HepG2 (cell line): ENCODE measurements around the gene COX4I2. TPM values are rescaled to one million over a fixed set of nuclear protein-coding genes. Genes with fewer than 3 reads are reported as not detected.
A peak's percentile ranks its signal among the peaks of the same experiment; 100 is the strongest.

ENCODE experiments used
- ATAC-seq: fragments of 200-7000 bp; cut with Tn5 transposase; 3 replicates; pipeline ENCODE4 v1.9.1; 2020; ENCODE audit warnings: mild to moderate bottlenecking, moderate library complexity
- BruUV-seq: library from RNA; stranded (reverse); fragments of 400-500 nt; replicated peaks from 2 replicates; lab custom pipeline; 2021; lab: Mats Ljungman, UMichigan
- CTCF ChIA-PET: fragments of 300-600 bp; formaldehyde crosslinking; extraction: SDS; loops from one replicate; lab custom pipeline; 2021; ENCODE audit warnings: low total read pairs, inconsistent platforms, low intra/inter-chr PET ratio; lab: Yijun Ruan, JAX
- POLR2A ChIA-PET: fragments of 350-600 bp; sonication (Branson Sonifier 250); formaldehyde crosslinking; loops from one replicate; lab custom pipeline; 2020; ENCODE audit warnings: antibody characterized with exemption, inconsistent platforms; lab: Yijun Ruan, JAX
- DNase-seq: peaks from one replicate; pipeline ENCODE4 v3.0.0-alpha.2; 2015; ENCODE audit warnings: low spot score
- FAIRE-seq: peaks from 3 replicates; lab custom pipeline; 2011; peaks lifted over from hg19 to GRCh38; lab: Jason Lieb, UNC
- H2AFZ ChIP-seq: one replicate; pipeline ENCODE4 v1.6.1; 2011; ENCODE audit warnings: low read length, inconsistent platforms
- H3K27ac ChIP-seq: fragments of 300-600 bp; 3 replicates; pipeline ENCODE4 v1.8.0; 2011; ENCODE audit warnings: mixed run types, mild to moderate bottlenecking, mixed read lengths, low read length, inconsistent platforms; ENCODE audit not compliant: insufficient read depth; ENCODE audit errors: extremely low read length
- H3K27me3 ChIP-seq, 2 experiments: fragments of 200-600 bp in 1 of 2; 2 replicates in 1 of 2; 3 replicates in 1 of 2; pipeline versions ENCODE4 v1.6.0 to v1.8.0; 2011; ENCODE audit warnings: low read length in 2 of 2, mild to moderate bottlenecking in 2 of 2, moderate library complexity in 2 of 2, inconsistent platforms in 1 of 2; ENCODE audit not compliant: insufficient read depth in 2 of 2, control insufficient read depth in 1 of 2
- H3K36me3 ChIP-seq, 2 experiments: fragments of 200-600 bp in 1 of 2; replicated peaks in 1 of 2; 2 replicates in 1 of 2; 3 replicates in 1 of 2; pipeline versions ENCODE4 v1.5.1 to v1.8.0; 2011; ENCODE audit warnings: low read length in 2 of 2, inconsistent platforms in 1 of 2; ENCODE audit not compliant: insufficient read depth in 2 of 2, control insufficient read depth in 1 of 2
- H3K4me1 ChIP-seq: 2 replicates; pipeline ENCODE4 v1.5.1; 2012; ENCODE audit warnings: low read length, inconsistent platforms; ENCODE audit not compliant: insufficient read depth
- H3K4me2 ChIP-seq: 2 replicates; pipeline ENCODE4 v1.6.0; 2011; ENCODE audit warnings: low read depth, low read length, inconsistent platforms
- H3K4me3 ChIP-seq, 3 experiments: fragments of 200-600 bp in 1 of 3; sonication (generic), shearing (Covaris generic) in 1 of 3; replicated peaks in 1 of 3; 2 replicates each; pipeline ENCODE4 v1.5.1; 2011 to 2016; ENCODE audit warnings: low read length in 3 of 3, inconsistent platforms in 2 of 3, low read depth in 2 of 3, mild to moderate bottlenecking in 2 of 3, control low read depth in 1 of 3, mixed read lengths in 1 of 3; ENCODE audit not compliant: insufficient read depth in 1 of 3
- H3K79me2 ChIP-seq: one replicate; pipeline ENCODE4 v1.6.1; 2011; ENCODE audit warnings: low read length, inconsistent platforms; ENCODE audit not compliant: insufficient read depth
- H3K9ac ChIP-seq: 2 replicates; pipeline ENCODE4 v1.6.0; 2011; ENCODE audit warnings: mild to moderate bottlenecking, low read depth, low read length, inconsistent platforms; ENCODE audit not compliant: insufficient read depth
- H3K9me3 ChIP-seq: 2 replicates; pipeline ENCODE4 v1.5.1; 2012; ENCODE audit warnings: mild to moderate bottlenecking, low read length
- H4K20me1 ChIP-seq: 2 replicates; pipeline ENCODE4 v1.6.0; 2011; ENCODE audit warnings: inconsistent platforms, mild to moderate bottlenecking, low read length, moderate library complexity; ENCODE audit not compliant: insufficient read depth
- ATF4 ChIP-seq, 2 experiments: fragments of 450-650 bp in 1 of 2; sonication (generic) in 1 of 2; formaldehyde crosslinking; IDR thresholded peaks; 2 replicates each; pipeline versions ENCODE4 v1.5.0 to v1.8.0; 2020 to 2022; ENCODE audit warnings: mild to moderate bottlenecking in 1 of 2, missing genetic modification reagents in 1 of 2
- BRD4 ChIP-seq: sonication (generic); formaldehyde crosslinking; IDR thresholded peaks from 2 replicates; pipeline ENCODE4 v1.4.0; 2020; ENCODE audit warnings: missing genetic modification reagents
- CEBPZ ChIP-seq: IDR thresholded peaks from 2 replicates; pipeline ENCODE4 v1.6.1; 2012; ENCODE audit warnings: low read length, improper control_type of control experiment
- FOXJ3 ChIP-seq: sonication (generic); formaldehyde crosslinking; IDR thresholded peaks from 2 replicates; pipeline ENCODE4 v1.4.0; 2020; ENCODE audit warnings: missing genetic modification reagents, mild to moderate bottlenecking, borderline replicate concordance
- HNF4A ChIP-seq: sonication (generic); formaldehyde crosslinking; IDR thresholded peaks from 2 replicates; pipeline ENCODE4 v1.4.0; 2020; ENCODE audit warnings: missing genetic modification reagents
- IKZF5 ChIP-seq: IDR thresholded peaks from 2 replicates; pipeline ENCODE4 v1.6.1; 2018; ENCODE audit warnings: missing genetic modification reagents, mild to moderate bottlenecking, missing compliant biosample characterization
- MIER2 ChIP-seq: IDR thresholded peaks from 2 replicates; pipeline ENCODE4 v1.6.1; 2016; ENCODE audit warnings: missing biosample characterization, missing genetic modification reagents
- MIER3 ChIP-seq: IDR thresholded peaks from 2 replicates; pipeline ENCODE4 v1.6.1; 2016; ENCODE audit warnings: missing compliant biosample characterization, borderline replicate concordance
- MXD4 ChIP-seq: IDR thresholded peaks from 2 replicates; pipeline ENCODE4 v1.6.1; 2016; ENCODE audit warnings: mild to moderate bottlenecking, missing biosample characterization, missing genetic modification reagents
- NFKBIZ ChIP-seq: IDR thresholded peaks from 2 replicates; pipeline ENCODE4 v1.6.1; 2018; ENCODE audit warnings: missing genetic modification reagents, missing compliant biosample characterization
- POLR2AphosphoS2 ChIP-seq: IDR thresholded peaks from 2 replicates; pipeline ENCODE4 v1.6.1; 2011; ENCODE audit warnings: low read depth, low read length, improper control_type of control experiment
- RFX1 ChIP-seq: fragments of 450-650 bp; IDR thresholded peaks from 2 replicates; pipeline ENCODE4 v1.6.1; 2017
- SATB2 ChIP-seq: sonication (generic); formaldehyde crosslinking; IDR thresholded peaks from 2 replicates; pipeline ENCODE4 v1.5.0; 2020; ENCODE audit warnings: missing genetic modification reagents
- SNAPC2 ChIP-seq: sonication (generic); formaldehyde crosslinking; IDR thresholded peaks from 2 replicates; pipeline ENCODE4 v1.8.1; 2022; ENCODE audit warnings: mild to moderate bottlenecking, missing genetic modification reagents
- SOX13 ChIP-seq, 3 experiments: fragments of 450-650 bp in 1 of 3; sonication (generic) in 1 of 3; formaldehyde crosslinking in 1 of 3; IDR thresholded peaks in 2 of 3; conservative IDR thresholded peaks in 1 of 3; 2 replicates each; pipeline versions ENCODE4 v1.5.0 to v1.6.1; 2016 to 2020; ENCODE audit warnings: antibody characterized with exemption in 1 of 3, mild to moderate bottlenecking in 1 of 3, missing compliant biosample characterization in 1 of 3, missing genetic modification reagents in 1 of 3, moderate library complexity in 1 of 3
- TMF1 ChIP-seq: sonication (generic); formaldehyde crosslinking; IDR thresholded peaks from 2 replicates; pipeline ENCODE4 v1.8.1; 2022; ENCODE audit warnings: low read depth, missing genetic modification reagents
- ZNF484 ChIP-seq: sonication (generic); formaldehyde crosslinking; IDR thresholded peaks from 2 replicates; pipeline ENCODE4 v1.5.1; 2020; ENCODE audit warnings: mild to moderate bottlenecking, low read depth, missing genetic modification reagents, borderline replicate concordance
- ZNF564 ChIP-seq: sonication (generic); formaldehyde crosslinking; IDR thresholded peaks from 2 replicates; pipeline ENCODE4 v1.8.1; 2023; ENCODE audit warnings: mild to moderate bottlenecking, missing genetic modification reagents
- WGBS: methylation state at CpG from one replicate; pipeline ENCODE4 v1.1.6; 2017; ENCODE audit warnings: low lambda C conversion rate; 5-methylcytosine and 5-hydroxymethylcytosine counted together
- in situ Hi-C: cut with HindIII; loops from 2 replicates; pipeline ENCODE4 v1.10.0; 2017; ENCODE audit warnings: low pct_unique_long_range_greater_than_20kb; ENCODE audit not compliant: extremely low pct_ligation_motif_present
- intact Hi-C: fragments of 100-400 bp; cut with micrococcal nuclease; formaldehyde crosslinking; loops from one replicate; pipeline ENCODE4 v1.10.0; 2022; ENCODE audit not compliant: unreplicated experiment
- polyA plus RNA-seq, 8 experiments: library from polyadenylated mRNA; depleted of rRNA in 3 of 8; stranded (reverse) in 7 of 8; unstranded in 1 of 8; fragments of >200 nt; fragmentation: Illumina TruSeq in 4 of 8; extraction: Trizol in 4 of 8; gene quantifications; 2 replicates each; pipeline versions ENCODE4 v1.2.1 to v1.2.3, GENCODE V29; 2011 to 2016; ENCODE audit warnings: low read depth in 4 of 8, missing spikeins in 1 of 8, mixed read lengths in 1 of 8; ENCODE audit not compliant: insufficient read depth in 1 of 8
- total RNA-seq, 5 experiments: library from RNA; depleted of rRNA; stranded (reverse); fragments of >200 nt; fragmentation: Illumina TruSeq; extraction: Trizol; gene quantifications; 2 replicates each; pipeline ENCODE4 v1.2.3, GENCODE V29; 2016; ENCODE audit warnings: low read depth in 1 of 5

The COX4I2 gene
- total and polyA plus RNA-seq, 2 of the 13 experiments (the other 11 are each of a cell fraction or from before 2014, with no cell fraction given) = 1.1 TPM; not detected in 1

DNA sequence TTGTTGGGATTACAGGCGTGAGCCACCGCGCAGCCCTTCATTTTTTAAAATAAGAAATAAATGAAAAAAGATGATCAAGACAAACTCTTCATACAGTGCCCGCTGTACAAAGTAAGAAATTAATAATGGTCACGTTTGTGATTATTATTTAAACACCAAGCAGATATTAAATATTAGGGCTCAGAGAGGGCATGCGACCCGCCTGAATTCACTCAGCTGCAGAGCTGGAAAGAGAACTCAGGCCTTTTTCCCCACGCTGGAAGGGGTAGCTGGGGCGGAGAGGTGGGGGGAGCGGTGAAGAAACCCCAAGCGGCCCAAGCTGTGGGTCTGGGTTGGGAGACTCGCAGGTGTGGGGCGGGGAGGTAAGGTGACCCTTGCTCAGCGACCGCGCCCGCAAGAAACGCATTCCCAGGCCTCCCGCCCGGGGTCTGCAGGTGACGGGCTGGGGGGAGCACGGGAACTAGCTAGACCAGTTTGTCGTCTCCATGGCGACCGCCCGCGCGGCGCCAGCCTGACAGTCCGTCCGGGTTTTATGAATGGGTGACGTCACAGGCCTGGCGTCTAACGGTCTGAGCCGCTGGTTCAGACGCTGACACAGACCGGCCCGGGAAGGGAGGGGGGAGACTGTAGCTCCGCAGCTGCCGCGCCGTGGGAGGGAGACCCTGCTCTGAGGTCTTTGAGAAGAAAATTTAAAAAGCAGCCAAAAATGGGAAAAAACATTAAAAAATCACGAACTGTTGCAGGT, 33.7 kb upstream of the COX4I2 start:
- ChIA-PET POLR2A (interaction anchor here (0.6 to 13.6 kb wide), 22 partner anchors 8 to 135 kb away, joined by 3 to 1427 read pairs (median 15); partner anchors contain the start of genes BCL2L1 and TPX2), CTCF (interaction anchor here (2.7 kb wide), 1 partner anchor 9 kb away, joined by 10 read pairs; no protein-coding TSS in a partner anchor)
- Histone ChIP-seq H3K9me3 (no peaks in the 10 kb centered on the region), H3K79me2 (peaks cover 42% of the 10 kb centered on the region), H3K9ac (peak overlapping the region; percentile 99), H3K4me3 (peak overlapping the region; percentile 81 to 99 (median 95)), H3K27ac (peak overlapping the region; percentile 98), H3K4me1 (peaks cover 40% of the 10 kb centered on the region), H3K27me3 (no peaks in the 10 kb centered on the region; a peak in 1 of 5 replicates), H2AFZ (no peak overlapping the region), H3K36me3 (peaks cover 0 to 5% of the 10 kb centered on the region in 2 experiments; a peak in 4 of 5 replicates), H3K4me2 (peak overlapping the region; percentile 76), H4K20me1 (peaks cover 19% of the 10 kb centered on the region)
- peak; percentile 100 for DNase-seq
- intact Hi-C loops = loop anchor here (1.0 kb wide), 1 partner anchor 8 kb away; no protein-coding TSS in a partner anchor
- ATAC-seq = peak; percentile 57
- in situ Hi-C loops = no loop called here
- FAIRE-seq = peak; percentile 89
- BruUV-seq = no TSS peak
- WGBS = 10% methylated on average over 42 of the region's 43 CpGs
- peak; percentile 92 for TF ChIP-seq BRD4 (CRISPR knock-in tag)
- TF ChIP-seq MIER3 (CRISPR knock-in tag) = peak; percentile 96
- TF ChIP-seq MIER2 (CRISPR knock-in tag) = peak; percentile 85
- TF ChIP-seq HNF4A (CRISPR knock-in tag) = peak; percentile 98
- peak; percentile 97 for TF ChIP-seq RFX1
- peak; percentile 70; the same call in 1 of the 2 replicates for TF ChIP-seq NFKBIZ (CRISPR knock-in tag)
- TF ChIP-seq CEBPZ = no peak
- peak; percentile 91 for TF ChIP-seq POLR2AphosphoS2
- no peak; the same call in 1 of the 2 replicates for TF ChIP-seq ZNF484 (CRISPR knock-in tag)
- TF ChIP-seq ATF4 (CRISPR knock-in tag; IDR thresholded peaks at IDR 0.05) = peak in 1 of 2 experiments; percentile 68; a peak in 1 of 4 replicates
- TF ChIP-seq ZNF564 (CRISPR knock-in tag) = peak; percentile 83
- TF ChIP-seq IKZF5 (CRISPR knock-in tag) = peak; percentile 99
- TF ChIP-seq SATB2 (CRISPR knock-in tag) = peak; percentile 86; the same call in 1 of the 2 replicates
- TF ChIP-seq MXD4 (CRISPR knock-in tag) = peak; percentile 90
- peak; percentile 76; the same call in 1 of the 2 replicates for TF ChIP-seq SNAPC2 (CRISPR knock-in tag)
- TF ChIP-seq FOXJ3 (CRISPR knock-in tag) = peak; percentile 89
- TF ChIP-seq TMF1 (CRISPR knock-in tag) = peak; percentile 62; the same call in 1 of the 2 replicates
- no peak; the same call in 1 of the 2 replicates for TF ChIP-seq SOX13 (IDR thresholded peaks at IDR 0.05)
- TF ChIP-seq SOX13 (CRISPR knock-in tag; conservative IDR thresholded peaks at IDR 0.05 in 1 of 2, IDR thresholded peaks at IDR 0.05 in 1 of 2) = peak in 1 of 2 experiments; percentile 91; a peak in 3 of 4 replicates
